Endothelial cell of hepatic sinusoid (primary cell): ENCODE data around the gene SPRR2G.
"Not testable (repeated sequence)": the region's sequence is repeated elsewhere in the genome, so short reads cannot be mapped to it uniquely, and the experiment has no call there.

Experiments
- in situ Hi-C: cut with HindIII; loops from 2 replicates; pipeline ENCODE4 v1.10.0; 2017; ENCODE audit warnings: low sequenced_read_pairs

The SPRR2G gene

GRCh38 chr1:153119491-153119971 is 31.2 kb downstream of the SPRR2G start:
- in situ Hi-C loops = no loop called here

- in situ Hi-C loops = not testable (repeated sequence)
Observed at GRCh38 chr1:153115264-153115663, 35.4 kb downstream of the SPRR2G start.

- in situ Hi-C loops = no loop called here
Observed at GRCh38 chr1:153113416-153113815, 37.3 kb downstream of the SPRR2G start, which contains the start of gene SPRR2F. SPRR2F (minus strand) TSS chr1:153113516; CDS start chr1:153112733, 783 bp downstream.

GRCh38 chr1:153112454-153112853 is 38.2 kb downstream of the SPRR2G start:
- in situ Hi-C loops = not testable (repeated sequence)

- in situ Hi-C loops = no loop called here
Observed at GRCh38 chr1:153100245-153100644, 50.4 kb downstream of the SPRR2G start.
